MM.1S (cell line): ENCODE measurements around the gene MSI2.

ENCODE experiments used
- DNase-seq: peaks from one replicate; pipeline ENCODE4 v3.0.0-alpha.2; 2015
- H2AFZ ChIP-seq: fragments of 300-600 bp; sonication (generic); 2 replicates; pipeline ENCODE4 v1.6.0; 2016; ENCODE audit warnings: antibody characterized with exemption, low read length
- H3F3A ChIP-seq: fragments of 300-600 bp; sonication (generic); 2 replicates; pipeline ENCODE4 v1.6.1; 2016; ENCODE audit warnings: mild to moderate bottlenecking, antibody characterized with exemption, low read length, moderate library complexity, mixed read lengths; ENCODE audit not compliant: insufficient read depth
- H3K27ac ChIP-seq: fragments of 300-600 bp; sonication (generic); 2 replicates; pipeline ENCODE4 v1.5.1; 2016; ENCODE audit warnings: mild to moderate bottlenecking, low read length
- H3K27me3 ChIP-seq: fragments of 300-600 bp; sonication (generic); replicated peaks from 2 replicates; pipeline ENCODE4 v1.6.0; 2016; ENCODE audit warnings: low read length; ENCODE audit not compliant: insufficient read depth
- H3K36me3 ChIP-seq: fragments of 300-600 bp; sonication (generic); replicated peaks from 2 replicates; pipeline ENCODE4 v1.6.1; 2016; ENCODE audit warnings: mild to moderate bottlenecking, low read length, mixed read lengths; ENCODE audit not compliant: insufficient read depth
- H3K4me1 ChIP-seq: fragments of 300-600 bp; sonication (generic); 2 replicates; pipeline ENCODE4 v1.6.1; 2016; ENCODE audit warnings: low read length, mixed read lengths
- H3K4me2 ChIP-seq: fragments of 300-600 bp; sonication (generic); 2 replicates; pipeline ENCODE4 v1.6.0; 2016; ENCODE audit warnings: low read depth, low read length
- H3K4me3 ChIP-seq: fragments of 300-600 bp; sonication (generic); 2 replicates; pipeline ENCODE4 v1.5.1; 2016; ENCODE audit warnings: low read length, mixed read lengths
- H3K79me2 ChIP-seq: fragments of 300-600 bp; sonication (generic); 2 replicates; pipeline ENCODE4 v1.6.1; 2016; ENCODE audit warnings: mixed run types, low read length, mixed read lengths
- H3K9ac ChIP-seq: fragments of 300-600 bp; sonication (generic); 2 replicates; pipeline ENCODE4 v1.6.1; 2016; ENCODE audit warnings: low read length, mixed read lengths
- H3K9me2 ChIP-seq: fragments of 300-600 bp; sonication (generic); replicated peaks from 2 replicates; pipeline ENCODE4 v1.6.1; 2016; ENCODE audit warnings: mild to moderate bottlenecking, low read length, mixed read lengths; ENCODE audit not compliant: insufficient read depth
- H3K9me3 ChIP-seq: fragments of 300-600 bp; sonication (generic); replicated peaks from 2 replicates; pipeline ENCODE4 v1.6.1; 2016; ENCODE audit warnings: mild to moderate bottlenecking, low read length, mixed read lengths; ENCODE audit not compliant: insufficient read depth
- H4K20me1 ChIP-seq: fragments of 300-600 bp; sonication (generic); 2 replicates; pipeline ENCODE4 v1.6.1; 2016; ENCODE audit warnings: mild to moderate bottlenecking, low read length, moderate library complexity, mixed read lengths; ENCODE audit not compliant: insufficient read depth
- CTCF ChIP-seq: fragments of 300-600 bp; sonication (generic); IDR thresholded peaks from 2 replicates; pipeline ENCODE4 v1.5.1; 2016; ENCODE audit warnings: antibody characterized with exemption, low read length, mixed read lengths
- EZH2 ChIP-seq: fragments of 300-600 bp; sonication (generic); optimal IDR thresholded peaks from 2 replicates; pipeline ENCODE3; 2017; ENCODE audit warnings: low read depth, mild to moderate bottlenecking, antibody characterized with exemption, low read length, mixed read lengths
- EZH2phosphoT487 ChIP-seq: fragments of 300-600 bp; sonication (generic); IDR thresholded peaks from 2 replicates; pipeline ENCODE4 v1.6.1; 2018; ENCODE audit warnings: antibody characterized with exemption, low read length

MSI2 gene

GRCh38 chr17:57277923-57278604, 21.7 kb downstream of the MSI2 start:
- H3K9ac ChIP-seq, result no peak overlapping the region
- peaks cover 91% of the 10 kb centered on the region for H3K79me2 ChIP-seq
- H3K9me2 ChIP-seq, result no peaks in the 10 kb centered on the region
- H3K4me1 ChIP-seq, result peaks cover 16% of the 10 kb centered on the region
- no peaks in the 10 kb centered on the region for H3K27me3 ChIP-seq
- DNase-seq, result no peak
- no peak overlapping the region for H2AFZ ChIP-seq
- no peaks in the 10 kb centered on the region for H4K20me1 ChIP-seq
- no peak overlapping the region for H3K27ac ChIP-seq
- no peaks in the 10 kb centered on the region for H3K9me3 ChIP-seq
- TF ChIP-seq EZH2 (no peak), CTCF (no peak), EZH2phosphoT487 (no peak)
- peaks cover 10% of the 10 kb centered on the region for H3K36me3 ChIP-seq
- 0 out of 2 replicates have a peak, but pooled peaks cover 3% of the 10 kb centered on the region for H3F3A ChIP-seq
- no peak overlapping the region for H3K4me3 ChIP-seq
- H3K4me2 ChIP-seq, result no peak overlapping the region

- H4K20me1 ChIP-seq, result no peaks in the 10 kb centered on the region
- H3K9me3 ChIP-seq, result no peaks in the 10 kb centered on the region
- no peak for DNase-seq
- no peak overlapping the region for H2AFZ ChIP-seq
- no peaks in the 10 kb centered on the region for H3K27me3 ChIP-seq
- H3K27ac ChIP-seq, result no peak overlapping the region
- H3K4me3 ChIP-seq, result no peak overlapping the region
- H3K9ac ChIP-seq, result no peak overlapping the region
- peaks cover 23% of the 10 kb centered on the region for H3K4me1 ChIP-seq
- TF ChIP-seq EZH2phosphoT487 (no peak), CTCF (no peak), EZH2 (no peak)
- peaks cover 92% of the 10 kb centered on the region for H3K79me2 ChIP-seq
- no peak overlapping the region for H3K4me2 ChIP-seq
- no peaks in the 10 kb centered on the region for H3K9me2 ChIP-seq
- peaks cover 10% of the 10 kb centered on the region for H3K36me3 ChIP-seq
- H3F3A ChIP-seq, result 0 out of 2 replicates have a peak, but pooled peaks cover 7% of the 10 kb centered on the region
Measured at GRCh38 chr17:57278740-57279387, 22.5 kb downstream of the MSI2 start.

- Histone ChIP-seq H3K9me2 (no peaks in the 10 kb centered on the region), H4K20me1 (no peaks in the 10 kb centered on the region), H3K27ac (no peak overlapping the region), H3K4me1 (peaks cover 28% of the 10 kb centered on the region), H3K9me3 (no peaks in the 10 kb centered on the region), H2AFZ (no peak overlapping the region), H3K9ac (no peak overlapping the region), H3K4me2 (no peak overlapping the region), H3K27me3 (no peaks in the 10 kb centered on the region), H3K79me2 (peaks cover 88% of the 10 kb centered on the region), H3F3A (peaks cover 13% of the 10 kb centered on the region), H3K4me3 (no peak overlapping the region), H3K36me3 (peaks cover 10% of the 10 kb centered on the region)
- no peak for DNase-seq
- TF ChIP-seq CTCF (no peak), EZH2phosphoT487 (no peak), EZH2 (no peak)
Measured at GRCh38 chr17:57279432-57279831, 23.1 kb downstream of the MSI2 start.
